Fibroblast of peridontal ligament (primary cell): ENCODE results near the gene ZBTB18.

Source experiments
- DNase-seq: peaks from one replicate; pipeline ENCODE4 v3.0.0-alpha.2; 2010; ENCODE audit errors: extremely low read depth

The ZBTB18 gene

DNA sequence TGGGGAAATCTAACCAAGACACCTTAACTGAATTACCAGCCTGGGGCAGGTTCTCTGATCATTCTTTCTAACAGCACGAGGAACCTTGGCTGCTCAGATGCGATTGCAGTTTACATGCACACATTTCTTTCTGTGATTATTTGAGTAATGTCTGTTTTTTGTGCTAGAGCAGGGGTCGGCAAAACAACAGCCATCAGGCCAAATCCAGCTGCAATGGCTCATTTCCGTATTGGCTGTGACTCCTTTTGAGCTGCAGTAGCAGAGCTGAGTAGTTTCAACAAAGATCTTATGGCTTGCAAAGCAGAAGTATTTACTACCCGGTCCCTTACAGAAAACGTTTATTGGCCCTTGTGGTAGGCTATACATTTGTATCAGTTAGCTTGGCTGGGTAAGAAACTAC is 37.1 kb downstream of the ZBTB18 start:
- DNase-seq: no peak

- no peak for DNase-seq
These were observed 38.5 kb downstream of the ZBTB18 start for GRCh38 chr1:244089561-244089960.

DNA sequence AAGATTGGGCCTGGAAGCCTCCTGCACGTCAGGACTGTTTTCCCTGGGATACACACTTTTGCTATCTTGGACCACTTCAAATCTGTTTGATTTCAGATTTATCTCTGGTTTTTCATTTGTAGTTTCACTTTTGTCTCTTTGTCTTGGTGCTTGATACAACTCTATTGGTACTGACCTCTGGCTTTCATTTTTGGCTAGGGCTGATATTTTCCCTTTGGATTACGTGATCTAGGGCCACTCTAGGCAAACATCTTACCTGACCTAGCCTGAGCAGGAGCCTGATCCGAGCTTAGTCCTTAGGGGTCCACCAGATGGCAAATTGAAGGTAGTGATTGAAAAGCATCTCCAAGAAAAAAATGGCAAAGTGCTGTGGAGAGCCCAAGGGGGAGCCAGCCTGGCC is 39.6 kb downstream of the ZBTB18 start:
- DNase-seq: no peak

DNA sequence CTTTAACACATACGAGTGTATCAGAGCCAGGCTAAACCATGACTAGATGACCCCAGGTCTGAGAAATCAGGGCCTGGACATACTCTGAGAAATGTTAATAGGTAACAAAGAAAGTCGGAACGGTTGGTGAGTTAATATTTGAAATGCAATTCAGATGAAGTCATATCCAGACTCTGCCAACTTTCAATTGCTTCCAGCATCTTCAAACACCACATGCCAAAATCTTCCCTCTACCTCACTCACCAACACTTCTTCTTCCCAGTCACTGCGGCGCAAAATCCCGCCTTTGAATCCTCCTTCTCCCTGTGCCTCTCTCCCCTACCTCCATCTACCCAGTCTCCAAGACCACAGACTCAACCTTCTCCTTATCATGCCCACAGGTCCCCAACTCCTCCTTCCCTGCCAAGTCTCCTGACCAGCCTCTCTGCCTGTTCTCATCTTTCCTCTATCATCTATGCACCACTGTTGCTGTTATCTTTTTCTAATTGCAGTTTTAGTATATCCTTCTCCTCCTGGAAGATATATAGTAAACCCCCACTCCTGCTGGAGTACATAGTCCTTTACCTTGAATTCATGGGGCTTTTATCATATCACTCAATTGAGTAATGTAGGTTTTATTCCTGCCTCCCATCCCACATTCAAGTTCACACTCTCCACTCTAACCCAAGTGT is 41.3 kb downstream of the ZBTB18 start:
- DNase-seq: peak; percentile 76

- DNase-seq: no peak
These were observed 42.0 kb downstream of the ZBTB18 start for GRCh38 chr1:244092964-244093638.

DNA sequence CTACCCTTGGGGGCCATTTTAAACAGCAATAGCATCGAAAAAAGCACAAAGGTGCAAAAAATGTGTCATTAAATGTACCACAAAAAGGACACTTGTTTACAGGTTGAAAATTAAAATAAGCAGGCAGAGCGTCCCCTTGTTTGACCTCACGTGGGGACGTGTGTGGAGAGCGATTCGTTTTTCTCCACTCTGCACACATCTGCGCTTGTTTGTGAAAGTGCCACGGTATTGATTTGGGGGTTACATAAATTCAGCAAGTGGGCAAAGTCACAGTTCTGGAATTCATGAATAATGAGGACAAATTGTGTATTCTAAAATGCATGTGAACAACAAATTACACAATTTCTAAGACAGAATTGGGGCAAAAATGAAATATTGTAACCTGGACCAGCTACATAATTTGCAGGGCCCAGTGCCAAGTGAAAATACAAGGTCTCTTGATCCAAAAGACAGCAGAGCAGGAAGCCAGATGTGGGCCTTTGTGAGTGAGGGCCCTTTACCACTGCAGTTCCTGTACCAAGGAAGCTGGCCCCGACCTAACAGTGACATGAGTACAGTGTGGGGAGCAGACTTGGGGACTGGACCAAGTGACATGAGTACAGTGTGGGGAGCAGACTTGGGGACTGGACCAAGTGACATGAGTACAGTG is 43.9 kb downstream of the ZBTB18 start:
- DNase-seq: no peak

DNA sequence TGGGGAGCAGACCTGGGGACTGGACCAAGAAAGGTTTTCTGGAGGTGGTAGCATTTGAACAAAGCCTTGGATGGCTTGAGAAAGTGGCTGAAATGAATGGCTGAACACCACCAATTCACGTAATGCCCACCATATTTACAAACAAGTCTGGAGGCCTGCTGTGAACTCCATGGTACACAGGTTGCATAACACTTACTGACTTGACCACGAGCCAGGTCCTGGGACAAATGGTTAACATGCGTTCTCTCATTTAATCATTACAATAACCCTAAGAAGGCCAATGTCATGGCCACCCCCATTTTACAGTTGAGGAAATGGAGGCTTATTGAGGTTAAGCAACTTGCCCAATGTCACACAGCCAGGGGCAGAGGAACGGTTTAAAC is 44.4 kb downstream of the ZBTB18 start:
- DNase-seq: no peak

DNA sequence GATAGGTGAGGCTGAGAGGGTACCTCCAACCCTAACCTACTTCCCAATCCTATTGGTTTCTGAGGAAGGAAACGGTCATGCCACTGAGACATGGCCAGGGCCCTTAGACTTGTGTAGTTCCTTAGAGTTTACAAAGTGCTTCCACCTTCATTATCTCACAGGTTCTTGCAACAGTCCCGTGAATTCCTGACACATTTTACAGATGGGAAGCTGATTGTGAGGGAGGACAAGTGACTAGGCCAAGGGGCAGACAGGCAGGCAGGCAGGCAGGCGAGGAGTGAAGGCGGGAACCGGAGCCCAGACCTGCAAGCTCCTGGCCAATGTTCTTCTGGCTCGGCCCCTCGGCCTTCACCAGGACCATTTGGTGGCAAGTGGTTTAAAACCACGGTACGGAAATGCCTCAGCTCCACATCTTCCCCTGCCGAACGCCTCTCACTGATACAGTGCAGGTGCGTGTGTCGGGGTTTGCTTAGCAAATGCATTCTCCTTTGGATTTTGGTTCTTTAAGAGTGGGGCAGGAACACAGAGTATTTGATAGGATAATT is 45.1 kb downstream of the ZBTB18 start:
- no peak for DNase-seq

GRCh38 chr1:244096691-244097090 is 45.6 kb downstream of the ZBTB18 start:
- DNase-seq: no peak

DNA sequence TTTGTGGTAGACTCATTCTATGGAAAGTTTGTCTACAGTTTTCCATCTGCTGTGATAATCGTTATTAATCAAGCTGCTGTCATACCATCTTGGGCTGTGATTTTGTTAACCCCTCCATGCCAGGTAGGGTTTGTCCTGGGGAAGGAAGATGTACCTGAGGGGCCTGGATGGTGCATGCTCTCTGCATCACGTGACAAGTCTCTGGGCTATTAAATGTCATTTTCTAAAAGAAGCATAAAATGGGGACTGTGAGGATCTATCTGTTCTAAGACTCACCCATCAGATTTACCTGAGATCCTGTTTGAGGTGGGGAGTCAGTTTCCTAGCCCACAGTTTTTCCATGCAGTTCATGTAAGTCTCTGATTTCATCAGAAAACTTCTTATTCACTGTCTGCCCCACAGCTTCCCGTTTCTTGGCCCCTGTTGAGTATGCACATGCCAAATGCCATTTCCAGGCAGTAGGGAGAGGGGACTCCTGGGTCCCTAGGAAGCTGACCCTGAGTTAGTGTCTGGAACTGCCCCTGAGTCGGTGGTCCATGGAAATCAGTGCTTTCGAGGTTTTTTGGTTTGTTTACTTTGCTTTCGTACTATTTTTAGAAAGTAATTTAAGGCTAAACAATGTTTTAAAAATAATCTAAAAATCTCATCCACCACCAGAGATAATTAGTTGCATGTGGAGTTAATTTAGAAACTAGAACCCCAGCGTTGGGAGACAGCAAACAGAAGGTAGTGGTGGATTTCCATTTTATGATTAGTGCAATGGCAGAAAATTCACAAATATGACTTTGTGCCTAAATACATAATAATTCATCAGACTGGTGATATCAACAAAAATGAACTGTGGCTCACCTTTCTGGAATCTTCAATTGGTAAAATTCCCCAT is 46.7 kb downstream of the ZBTB18 start:
- DNase-seq: peak; percentile 57

GRCh38 chr1:244099258-244099930 is 48.3 kb downstream of the ZBTB18 start:
- DNase-seq: no peak

DNA sequence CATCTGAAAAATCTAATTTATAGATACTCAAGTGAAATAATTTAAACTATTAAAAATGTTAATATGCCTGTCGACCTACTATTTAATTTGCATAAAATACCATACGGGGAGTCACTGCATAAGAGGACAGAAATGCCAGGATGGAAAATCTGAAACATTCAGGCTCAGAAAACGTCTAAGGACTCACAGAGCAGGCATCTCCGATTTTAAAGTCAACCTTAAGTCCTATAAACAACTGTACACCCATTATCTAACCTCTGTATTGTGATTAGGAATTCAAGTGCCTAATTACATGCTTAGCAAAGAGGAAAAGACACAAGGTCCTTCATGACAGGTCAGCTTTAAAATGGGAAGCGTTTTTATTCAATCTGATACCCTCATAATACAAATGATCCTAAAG is 49.2 kb downstream of the ZBTB18 start:
- DNase-seq: no peak

DNA sequence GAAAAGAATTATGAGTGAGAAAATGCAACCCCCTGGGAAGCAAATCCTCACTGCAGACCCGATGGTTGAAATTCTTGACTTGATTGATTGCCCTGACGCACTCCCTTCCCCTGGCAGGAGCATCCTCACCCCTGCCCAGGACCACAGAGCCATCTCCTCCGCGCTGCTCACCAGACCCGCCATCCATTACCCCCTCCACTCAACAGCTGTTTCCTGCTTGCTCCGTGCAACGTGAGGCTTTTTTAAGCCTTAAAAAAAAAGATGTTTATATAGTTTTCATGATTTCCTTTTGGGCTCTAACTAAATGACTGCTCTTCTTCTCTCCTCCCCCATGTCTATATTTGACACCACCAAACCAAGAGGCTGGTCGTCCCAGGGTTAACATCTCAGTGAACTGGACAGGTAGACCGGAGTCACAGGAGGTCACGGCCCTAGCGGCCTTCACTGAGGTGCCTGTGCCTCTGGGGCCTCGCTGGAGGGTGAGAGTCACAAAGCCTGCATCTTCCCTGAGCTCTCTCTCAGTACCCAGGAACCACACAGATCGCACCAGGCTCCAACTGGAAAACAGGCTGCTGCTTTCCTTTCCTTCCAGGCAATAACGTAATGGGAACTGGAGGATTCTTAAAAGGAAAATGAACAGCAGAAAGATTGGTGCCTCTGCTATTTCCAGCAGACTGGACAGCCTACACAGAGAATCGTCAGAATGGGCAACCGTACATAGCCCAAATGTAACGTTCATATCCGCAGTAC is 49.8 kb downstream of the ZBTB18 start:
- peak; percentile 10 for DNase-seq

GRCh38 chr1:244102046-244102445 is 51.0 kb downstream of the ZBTB18 start:
- no peak for DNase-seq

GRCh38 chr1:244102468-244102867 is 51.4 kb downstream of the ZBTB18 start:
- DNase-seq: no peak

GRCh38 chr1:244104309-244105060 is 53.4 kb downstream of the ZBTB18 start:
- DNase-seq: peak; percentile 87

DNA sequence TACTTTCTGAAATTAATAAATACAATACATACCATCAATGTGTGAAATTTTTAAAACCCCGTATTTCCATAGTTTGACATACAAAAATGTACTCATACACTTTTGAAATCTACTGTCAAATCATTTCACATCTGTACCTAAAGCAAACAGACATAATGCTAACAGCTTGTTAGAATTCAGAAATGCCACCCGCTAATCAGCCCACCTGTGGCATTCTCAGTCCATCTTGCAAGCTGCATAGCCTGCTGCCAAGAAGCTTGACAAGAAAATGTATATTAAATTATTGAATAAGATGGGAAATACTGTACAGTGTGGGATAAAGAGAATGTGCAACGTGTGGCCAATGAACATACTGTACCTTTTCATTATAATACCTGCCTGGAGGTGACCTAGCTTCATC is 55.1 kb downstream of the ZBTB18 start:
- DNase-seq: no peak
